HCT116 (cell line): Measurements from ENCODE around the gene OTOA. TPM values are rescaled to one million over a fixed set of nuclear protein-coding genes. Genes with fewer than 3 reads are reported as not detected.

Experiments used
- ATAC-seq: fragments of 200-7000 bp; cut with Tn5 transposase; 2 replicates; pipeline ENCODE4 v1.9.1; 2020; ENCODE audit warnings: mild to moderate bottlenecking, moderate library complexity
- BruUV-seq: library from RNA; stranded (reverse); fragments of 400-500 nt; replicated peaks from 2 replicates; lab custom pipeline; 2021; lab: Mats Ljungman, UMichigan
- CTCF ChIA-PET: fragments of 300-600 bp; sonication (Branson Sonifier 250); formaldehyde crosslinking; loops from one replicate; lab custom pipeline; 2021; ENCODE audit warnings: antibody characterized with exemption; lab: Charles Lee
- POLR2A ChIA-PET: fragments of 300-600, 350-600 bp; sonication (Branson Sonifier 250); formaldehyde crosslinking; loops from one replicate; lab custom pipeline; 2021; ENCODE audit warnings: antibody characterized with exemption; lab: Charles Lee
- RAD21 ChIA-PET, 2 experiments: fragments of 300-600 bp; sonication (Branson Sonifier 250); formaldehyde crosslinking; loops; one replicate each; lab custom pipeline; 2023; ENCODE audit warnings: low total read pairs in 2 of 2; ENCODE audit not compliant: uncharacterized antibody in 2 of 2, unreplicated experiment in 2 of 2, low non-redundant PET in 1 of 2; lab: Charles Lee
- DNase-seq: peaks from one replicate; pipeline ENCODE4 v3.0.0-alpha.2; 2010; ENCODE audit warnings: low read depth, low spot score
- H2AFZ ChIP-seq: fragments of 200-600 bp; shearing (Covaris generic), sonication (generic); 2 replicates; pipeline ENCODE4 v1.6.1; 2017; ENCODE audit warnings: low read depth, mixed run types, mixed read lengths, antibody characterized with exemption, low read length; ENCODE audit not compliant: poor library complexity, severe bottlenecking
- H3K27ac ChIP-seq: 2 replicates; pipeline ENCODE4 v1.5.1; 2012; ENCODE audit warnings: low read depth, low read length
- H3K27me3 ChIP-seq: fragments of 200-600 bp; sonication (generic); 2 replicates; pipeline ENCODE4 v1.6.1; 2016; ENCODE audit warnings: mixed run types, low read length, mixed read lengths; ENCODE audit not compliant: insufficient read depth
- H3K36me3 ChIP-seq, 2 experiments: fragments of 200-500 bp in 1 of 2; fragments of 200-600 bp in 1 of 2; sonication (Bioruptor generic) in 1 of 2; sonication (generic) in 1 of 2; 2 replicates each; pipeline versions ENCODE4 v1.5.1 to v1.6.1; 2014 to 2016; ENCODE audit warnings: low read length in 2 of 2, inconsistent platforms in 1 of 2, mixed read lengths in 1 of 2, mixed run types in 1 of 2; ENCODE audit not compliant: insufficient read depth in 2 of 2, control insufficient read depth in 1 of 2
- H3K4me1 ChIP-seq, 2 experiments: fragments of 200-600 bp in 1 of 2; sonication (generic) in 1 of 2; 2 replicates each; pipeline versions ENCODE4 v1.5.1 to v1.6.1; 2012 to 2017; ENCODE audit warnings: low read length in 2 of 2, inconsistent platforms in 1 of 2, mild to moderate bottlenecking in 1 of 2, mixed read lengths in 1 of 2, mixed run types in 1 of 2, moderate library complexity in 1 of 2; ENCODE audit not compliant: insufficient read depth in 2 of 2, control insufficient read depth in 1 of 2
- H3K4me2 ChIP-seq: fragments of 200-600 bp; sonication (generic); 2 replicates; pipeline ENCODE4 v1.6.1; 2017; ENCODE audit warnings: mixed run types, low read length, mixed read lengths
- H3K4me3 ChIP-seq, 2 experiments: fragments of 200-600 bp in 1 of 2; sonication (generic) in 1 of 2; replicated peaks in 1 of 2; 2 replicates each; pipeline ENCODE4 v1.5.1; 2011 to 2016; ENCODE audit warnings: low read length in 2 of 2, control low read depth in 1 of 2, low read depth in 1 of 2, mild to moderate bottlenecking in 1 of 2, mixed read lengths in 1 of 2, mixed run types in 1 of 2
- H3K79me2 ChIP-seq: fragments of 200-600 bp; sonication (generic); 2 replicates; pipeline ENCODE4 v1.6.1; 2017; ENCODE audit warnings: mild to moderate bottlenecking, mixed run types, low read length, moderate library complexity, mixed read lengths; ENCODE audit not compliant: insufficient read depth
- H3K9ac ChIP-seq: fragments of 200-600 bp; sonication (generic); 2 replicates; pipeline ENCODE4 v1.6.1; 2016; ENCODE audit warnings: low read length, mixed read lengths
- H3K9me2 ChIP-seq: fragments of 200-600 bp; sonication (generic), shearing (Covaris generic); 2 replicates; pipeline ENCODE4 v1.6.1; 2017; ENCODE audit warnings: mixed run types, mild to moderate bottlenecking, moderate library complexity; ENCODE audit not compliant: insufficient read depth
- H3K9me3 ChIP-seq, 2 experiments: fragments of 200-500 bp in 1 of 2; fragments of 200-600 bp in 1 of 2; sonication (Bioruptor generic) in 1 of 2; sonication (generic) in 1 of 2; 2 replicates each; pipeline ENCODE4 v1.6.1; 2014 to 2017; ENCODE audit warnings: low read length in 2 of 2, mixed read lengths in 2 of 2, inconsistent platforms in 1 of 2, low read depth in 1 of 2, mild to moderate bottlenecking in 1 of 2, mixed run types in 1 of 2, moderate library complexity in 1 of 2; ENCODE audit not compliant: control insufficient read depth in 1 of 2, insufficient read depth in 1 of 2
- H4K20me1 ChIP-seq: fragments of 200-600 bp; sonication (generic), shearing (Covaris generic); 2 replicates; pipeline ENCODE4 v1.6.1; 2017; ENCODE audit warnings: mixed run types, mild to moderate bottlenecking, moderate library complexity; ENCODE audit not compliant: insufficient read depth
- CBX3 ChIP-seq: IDR thresholded peaks from 2 replicates; pipeline ENCODE4 v1.6.1; 2012; ENCODE audit warnings: low read depth
- EGR1 ChIP-seq: IDR thresholded peaks from 2 replicates; pipeline ENCODE4 v1.6.1; 2012; ENCODE audit warnings: low read depth
- EZH2 ChIP-seq: fragments of 200-600 bp; sonication (generic); IDR thresholded peaks from 2 replicates; pipeline ENCODE4 v1.6.1; 2017; ENCODE audit warnings: antibody characterized with exemption, mixed run types
- EZH2phosphoT487 ChIP-seq: fragments of 200-600 bp; IDR thresholded peaks from 2 replicates; pipeline ENCODE4 v1.6.1; 2018; ENCODE audit warnings: antibody characterized with exemption, borderline replicate concordance
- FOSL1 ChIP-seq: IDR thresholded peaks from 2 replicates; pipeline ENCODE4 v1.6.1; 2012; ENCODE audit warnings: low read depth
- JUND ChIP-seq: IDR thresholded peaks from 2 replicates; pipeline ENCODE4 v1.6.1; 2012
- POLR2A ChIP-seq: IDR thresholded peaks from 2 replicates; pipeline ENCODE4 v1.7.0; 2011; ENCODE audit warnings: borderline replicate concordance; ENCODE audit not compliant: insufficient read depth, insufficient read length; ENCODE audit errors: extremely low read depth
- RAD21 ChIP-seq: IDR thresholded peaks from 2 replicates; pipeline ENCODE4 v1.6.1; 2012; ENCODE audit warnings: low read depth, mild to moderate bottlenecking
- SIN3A ChIP-seq: IDR thresholded peaks from 2 replicates; pipeline ENCODE4 v1.6.1; 2012; ENCODE audit warnings: low read depth
- SRF ChIP-seq: IDR thresholded peaks from 2 replicates; pipeline ENCODE4 v1.6.1; 2012; ENCODE audit warnings: low read depth
- ZNF274 ChIP-seq: fragments of 200-500 bp; sonication (Bioruptor generic); IDR thresholded peaks from 2 replicates; pipeline ENCODE4 v1.6.1; 2014; ENCODE audit warnings: mild to moderate bottlenecking, low read depth, low read length, inconsistent platforms
- intact Hi-C: fragments of 100-400 bp; cut with micrococcal nuclease; formaldehyde crosslinking; loops from 2 replicates; pipeline ENCODE4 v1.10.0; 2022
- total RNA-seq: library from RNA; stranded (reverse); gene quantifications from one replicate; pipeline ENCODE4 v1.2.1, GENCODE V29; 2021; ENCODE audit not compliant: unreplicated experiment
- TF ChIP-seq, protein P1 (sequence below): IDR thresholded peaks from 2 replicates; pipeline ENCODE4 v1.6.1; 2012
- TF ChIP-seq, protein P2 (sequence below), 3 experiments: fragments of 200-600 bp in 1 of 3; sonication (generic) in 1 of 3; IDR thresholded peaks in 2 of 3; conservative IDR thresholded peaks in 1 of 3; 2 replicates each; pipeline ENCODE4 v1.5.1; 2012 to 2017; ENCODE audit warnings: low read depth in 2 of 3, low read length in 2 of 3, antibody characterized with exemption in 1 of 3, borderline replicate concordance in 1 of 3, control low read depth in 1 of 3, mild to moderate bottlenecking in 1 of 3, mixed read lengths in 1 of 3, mixed run types in 1 of 3, moderate library complexity in 1 of 3; ENCODE audit not compliant: insufficient read depth in 1 of 3

Gene OTOA
- total RNA-seq, 1 experiment from 2014 or later = not detected

DNA sequence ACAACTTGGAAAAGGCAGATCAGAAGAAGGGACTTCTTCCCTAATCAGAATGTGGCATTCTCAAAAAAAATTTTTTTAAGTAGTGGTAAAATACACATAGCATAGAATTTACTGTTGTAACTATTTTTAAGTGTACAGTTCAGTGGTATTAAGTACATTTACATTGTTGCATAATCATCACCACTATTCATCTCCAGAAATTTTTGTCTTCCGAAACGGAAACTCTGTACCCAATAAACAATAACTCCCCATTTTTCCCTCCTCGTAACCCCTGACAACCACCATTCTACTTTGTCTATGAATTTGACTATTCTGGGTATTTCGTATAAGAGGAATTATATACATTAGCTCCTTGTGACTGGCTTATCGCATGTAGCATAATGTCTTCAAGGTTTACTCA, 45.5 kb upstream of the OTOA start:
- no TSS peak for BruUV-seq
- no peak overlapping the region for H3K4me2 ChIP-seq
- intact Hi-C loops = no loop called here
- H4K20me1 ChIP-seq = no peaks in the 10 kb centered on the region
- H3K4me1 ChIP-seq = no peaks in the 10 kb centered on the region
- H3K36me3 ChIP-seq = 0 out of 4 replicates have a peak, but pooled peaks cover 0 to under 1% of the 10 kb centered on the region in 2 experiments
- ChIA-PET CTCF (no interaction called here), RAD21 (no interaction called here), POLR2A (no interaction called here)
- no peak overlapping the region for H2AFZ ChIP-seq
- no peak overlapping the region for H3K9ac ChIP-seq
- 0 out of 2 replicates have a peak, but pooled peaks cover 6% of the 10 kb centered on the region for H3K79me2 ChIP-seq
- no peak for ATAC-seq
- no peak for TF ChIP-seq SRF
- no peak for TF ChIP-seq SIN3A
- TF ChIP-seq POLR2A = no peak
- TF ChIP-seq, protein P1, sequence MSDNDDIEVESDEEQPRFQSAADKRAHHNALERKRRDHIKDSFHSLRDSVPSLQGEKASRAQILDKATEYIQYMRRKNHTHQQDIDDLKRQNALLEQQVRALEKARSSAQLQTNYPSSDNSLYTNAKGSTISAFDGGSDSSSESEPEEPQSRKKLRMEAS = no peak
- TF ChIP-seq EGR1 = no peak
- no peak for TF ChIP-seq CBX3
- TF ChIP-seq FOSL1 = no peak
- no peak for TF ChIP-seq ZNF274
- no peak for TF ChIP-seq JUND
- no peaks in the 10 kb centered on the region for H3K9me2 ChIP-seq
- no peak overlapping the region for H3K27ac ChIP-seq
- no peaks in the 10 kb centered on the region for H3K9me3 ChIP-seq
- no peak overlapping the region for H3K4me3 ChIP-seq
- no peak for DNase-seq
- H3K27me3 ChIP-seq = no peaks in the 10 kb centered on the region

DNA sequence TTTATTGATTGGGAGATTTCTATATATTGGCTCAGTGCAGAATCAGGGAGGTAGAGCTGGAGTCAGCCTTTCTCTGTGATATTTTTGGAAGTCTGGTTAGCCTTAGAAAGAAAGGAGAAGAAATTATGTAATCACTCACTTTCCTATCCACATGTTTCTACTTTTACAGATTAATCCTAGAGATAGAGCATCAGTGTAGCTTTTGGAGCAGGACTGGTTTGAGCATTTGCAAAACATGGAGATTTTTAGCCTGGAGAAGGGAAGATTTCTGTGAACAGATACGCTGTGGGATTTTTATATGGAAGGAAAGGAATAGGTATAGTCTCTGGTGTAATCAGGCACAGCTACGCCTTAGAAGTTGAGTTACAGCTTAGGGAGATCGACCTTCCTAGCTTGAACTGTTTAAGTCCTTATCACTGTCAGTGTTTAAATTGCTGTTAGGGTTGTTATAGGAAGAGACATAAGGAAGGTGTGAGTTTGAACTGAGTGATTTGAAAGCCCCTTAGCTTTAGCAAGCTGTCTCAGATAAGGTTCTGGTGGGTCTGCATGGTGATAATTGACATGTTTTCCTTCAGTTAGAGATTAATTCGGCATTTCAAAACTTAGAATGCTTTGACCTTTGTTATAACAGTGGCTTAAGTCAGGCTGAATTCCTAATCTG, 43.9 kb upstream of the OTOA start:
- POLR2A ChIA-PET = no interaction called here
- Histone ChIP-seq H3K4me2 (no peak overlapping the region), H2AFZ (no peak overlapping the region), H3K9ac (no peak overlapping the region), H3K9me3 (no peaks in the 10 kb centered on the region), H3K4me3 (no peak overlapping the region), H3K4me1 (no peaks in the 10 kb centered on the region), H3K27ac (no peak overlapping the region), H3K9me2 (no peaks in the 10 kb centered on the region), H3K79me2 (0 out of 2 replicates have a peak, but pooled peaks cover 2% of the 10 kb centered on the region), H4K20me1 (no peaks in the 10 kb centered on the region), H3K27me3 (no peaks in the 10 kb centered on the region), H3K36me3 (0 out of 4 replicates have a peak, but pooled peaks cover 0 to 3% of the 10 kb centered on the region in 2 experiments)
- CTCF ChIA-PET = no interaction called here
- no TSS peak for BruUV-seq
- RAD21 ChIA-PET = no interaction called here
- ATAC-seq = no peak
- TF ChIP-seq, protein P2, sequence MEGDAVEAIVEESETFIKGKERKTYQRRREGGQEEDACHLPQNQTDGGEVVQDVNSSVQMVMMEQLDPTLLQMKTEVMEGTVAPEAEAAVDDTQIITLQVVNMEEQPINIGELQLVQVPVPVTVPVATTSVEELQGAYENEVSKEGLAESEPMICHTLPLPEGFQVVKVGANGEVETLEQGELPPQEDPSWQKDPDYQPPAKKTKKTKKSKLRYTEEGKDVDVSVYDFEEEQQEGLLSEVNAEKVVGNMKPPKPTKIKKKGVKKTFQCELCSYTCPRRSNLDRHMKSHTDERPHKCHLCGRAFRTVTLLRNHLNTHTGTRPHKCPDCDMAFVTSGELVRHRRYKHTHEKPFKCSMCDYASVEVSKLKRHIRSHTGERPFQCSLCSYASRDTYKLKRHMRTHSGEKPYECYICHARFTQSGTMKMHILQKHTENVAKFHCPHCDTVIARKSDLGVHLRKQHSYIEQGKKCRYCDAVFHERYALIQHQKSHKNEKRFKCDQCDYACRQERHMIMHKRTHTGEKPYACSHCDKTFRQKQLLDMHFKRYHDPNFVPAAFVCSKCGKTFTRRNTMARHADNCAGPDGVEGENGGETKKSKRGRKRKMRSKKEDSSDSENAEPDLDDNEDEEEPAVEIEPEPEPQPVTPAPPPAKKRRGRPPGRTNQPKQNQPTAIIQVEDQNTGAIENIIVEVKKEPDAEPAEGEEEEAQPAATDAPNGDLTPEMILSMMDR (IDR thresholded peaks at IDR 0.05 in 2 of 3, conservative IDR thresholded peaks at IDR 0.05 in 1 of 3; ENCODE audit: borderline replicate concordance in 1 of 3, insufficient read depth in 1 of 3, low read depth in 2 of 3, low read length in 2 of 3) = no peak
- TF ChIP-seq RAD21 (no peak), EZH2phosphoT487 (no peak), EZH2 (no peak)
- intact Hi-C loops = no loop called here
- no peak for DNase-seq
